WTC11 (cell line): ENCODE measurements around the gene TDRD3. TPM values are rescaled to one million over a fixed set of nuclear protein-coding genes. Genes with fewer than 3 reads are reported as not detected.

Source experiments
- ATAC-seq: fragments of 200-7000 bp; cut with Tn5 transposase; 2 replicates; pipeline ENCODE4 v1.10.0; 2021; ENCODE audit warnings: mild to moderate bottlenecking, moderate library complexity
- CTCF ChIA-PET: fragments of 300-600 bp; sonication (Branson Sonifier 250); formaldehyde crosslinking; loops from one replicate; lab custom pipeline; 2021; ENCODE audit warnings: antibody characterized with exemption; lab: Charles Lee
- POLR2A ChIA-PET: fragments of 350-600 bp; sonication (Branson Sonifier 250); formaldehyde crosslinking; loops from one replicate; lab custom pipeline; 2021; ENCODE audit warnings: antibody characterized with exemption; lab: Charles Lee
- DNase-seq: peaks from one replicate; pipeline ENCODE4 v3.0.0; 2021; ENCODE audit warnings: low spot score
- H3K27ac Mint-ChIP-seq: 2 replicates; pipeline ENCODE4 v1.8.0; 2021; ENCODE audit warnings: mixed read lengths
- H3K27me3 Mint-ChIP-seq: 2 replicates; pipeline ENCODE4 v1.8.0; 2021; ENCODE audit warnings: low read depth, mild to moderate bottlenecking, moderate library complexity, mixed read lengths
- H3K36me3 Mint-ChIP-seq: 2 replicates; pipeline ENCODE4 v1.8.0; 2021; ENCODE audit warnings: mixed read lengths
- H3K4me1 Mint-ChIP-seq: 2 replicates; pipeline ENCODE4 v1.8.0; 2022; ENCODE audit warnings: mixed read lengths
- H3K4me3 Mint-ChIP-seq: 2 replicates; pipeline ENCODE4 v1.8.0; 2021; ENCODE audit warnings: mild to moderate bottlenecking, moderate library complexity, mixed read lengths
- H3K9me3 Mint-ChIP-seq: 2 replicates; pipeline ENCODE4 v1.8.0; 2021; ENCODE audit warnings: mixed read lengths
- ATF2 ChIP-seq: sonication (generic); formaldehyde crosslinking; IDR thresholded peaks from 2 replicates; pipeline ENCODE4 v1.8.1; 2022; ENCODE audit warnings: low read depth, missing genetic modification reagents, borderline replicate concordance
- EMX1 ChIP-seq: fragments of 250-450 bp; sonication (Bioruptor Pico); IDR thresholded peaks from 2 replicates; pipeline ENCODE4 v1.8.0; 2021; ENCODE audit warnings: mild to moderate bottlenecking
- ESRRA ChIP-seq: sonication (generic); formaldehyde crosslinking; IDR thresholded peaks from 2 replicates; pipeline ENCODE4 v1.8.1; 2022; ENCODE audit warnings: mild to moderate bottlenecking, missing genetic modification reagents, borderline replicate concordance
- ETV6 ChIP-seq: sonication (generic); formaldehyde crosslinking; IDR thresholded peaks from 2 replicates; pipeline ENCODE4 v1.8.1; 2022; ENCODE audit warnings: mild to moderate bottlenecking, missing genetic modification reagents
- FOXJ3 ChIP-seq: sonication (generic); formaldehyde crosslinking; IDR thresholded peaks from 2 replicates; pipeline ENCODE4 v1.9.0; 2021; ENCODE audit warnings: missing genetic modification reagents, mild to moderate bottlenecking, borderline replicate concordance
- FOXK1 ChIP-seq: sonication (generic); formaldehyde crosslinking; IDR thresholded peaks from 2 replicates; pipeline ENCODE4 v1.8.0; 2022; ENCODE audit warnings: mild to moderate bottlenecking, moderate library complexity, missing genetic modification reagents
- GTF2I ChIP-seq: fragments of 250-450 bp; sonication (Bioruptor Pico); conservative IDR thresholded peaks from 2 replicates; pipeline ENCODE4 v1.4.0; 2021; ENCODE audit warnings: mild to moderate bottlenecking
- NR2C2 ChIP-seq: sonication (generic); formaldehyde crosslinking; IDR thresholded peaks from 2 replicates; pipeline ENCODE4 v1.8.0; 2022; ENCODE audit warnings: mild to moderate bottlenecking, missing genetic modification reagents
- OVOL2 ChIP-seq: fragments of 250-450 bp; sonication (Bioruptor Pico); IDR thresholded peaks from 2 replicates; pipeline ENCODE4 v1.9.0; 2021; ENCODE audit warnings: mild to moderate bottlenecking, borderline replicate concordance
- TCF7 ChIP-seq: sonication (generic); formaldehyde crosslinking; IDR thresholded peaks from 2 replicates; pipeline ENCODE4 v1.8.0; 2022; ENCODE audit warnings: mild to moderate bottlenecking, low read depth, missing genetic modification reagents, moderate library complexity
- USF1 ChIP-seq: sonication (generic); formaldehyde crosslinking; IDR thresholded peaks from 2 replicates; pipeline ENCODE4 v1.8.0; 2022; ENCODE audit warnings: mild to moderate bottlenecking, missing genetic modification reagents
- ZNF219 ChIP-seq: sonication (generic); formaldehyde crosslinking; IDR thresholded peaks from 2 replicates; pipeline ENCODE4 v1.8.0; 2023; ENCODE audit warnings: missing genetic modification reagents, mild to moderate bottlenecking, borderline replicate concordance
- ZNF263 ChIP-seq: sonication (generic); formaldehyde crosslinking; IDR thresholded peaks from 2 replicates; pipeline ENCODE4 v1.8.1; 2022; ENCODE audit warnings: low read depth, mild to moderate bottlenecking, moderate library complexity, missing genetic modification reagents
- ZNF416 ChIP-seq: fragments of 250-450 bp; sonication (Bioruptor Pico); IDR thresholded peaks from 2 replicates; pipeline ENCODE4 v1.9.0; 2021; ENCODE audit warnings: mild to moderate bottlenecking, inconsistent platforms
- ZNF425 ChIP-seq: fragments of 250-450 bp; sonication (Bioruptor Pico); conservative IDR thresholded peaks from 2 replicates; pipeline ENCODE4 v1.9.0; 2021; ENCODE audit warnings: mild to moderate bottlenecking
- total RNA-seq: library from RNA; stranded (reverse); gene quantifications from 3 replicates; pipeline ENCODE4 v1.2.3, GENCODE V29; 2021
- TF ChIP-seq, protein P1 (sequence below): sonication (generic); formaldehyde crosslinking; IDR thresholded peaks from 2 replicates; pipeline ENCODE4 v1.8.1; 2023; ENCODE audit warnings: mild to moderate bottlenecking, missing genetic modification reagents, borderline replicate concordance
- TF ChIP-seq, protein P2 (sequence below): fragments of 250-450 bp; sonication (Bioruptor Pico); IDR thresholded peaks from 2 replicates; pipeline ENCODE4 v1.8.0; 2021; ENCODE audit warnings: mild to moderate bottlenecking
- TF ChIP-seq, protein P3 (sequence below): sonication (generic); formaldehyde crosslinking; conservative IDR thresholded peaks from 2 replicates; pipeline ENCODE4 v1.8.1; 2022; ENCODE audit warnings: mild to moderate bottlenecking, missing genetic modification reagents

TDRD3 gene
- total RNA-seq, 1 experiment from 2014 or later = 19.5 TPM

DNA sequence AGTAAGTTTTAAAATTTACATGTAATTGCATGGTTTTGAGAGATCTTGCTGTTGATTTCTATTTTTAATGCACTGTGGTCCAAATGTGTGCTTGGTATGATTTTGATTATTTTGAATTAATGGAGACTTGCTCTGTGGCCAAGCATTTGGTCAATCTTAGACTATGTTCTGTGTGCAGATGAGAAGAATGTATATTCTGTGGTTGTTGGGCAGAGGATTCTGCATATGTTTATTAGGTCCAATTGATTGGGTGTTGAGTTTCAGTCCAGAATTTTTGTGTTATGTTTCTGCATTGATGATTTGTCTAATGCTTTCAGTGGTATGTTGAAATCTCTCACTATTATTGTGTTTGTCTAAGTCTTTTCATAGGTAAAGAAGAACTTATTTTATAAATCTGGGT lies 82.3 kb downstream of the TDRD3 start (continued):
- TF ChIP-seq, protein P1, sequence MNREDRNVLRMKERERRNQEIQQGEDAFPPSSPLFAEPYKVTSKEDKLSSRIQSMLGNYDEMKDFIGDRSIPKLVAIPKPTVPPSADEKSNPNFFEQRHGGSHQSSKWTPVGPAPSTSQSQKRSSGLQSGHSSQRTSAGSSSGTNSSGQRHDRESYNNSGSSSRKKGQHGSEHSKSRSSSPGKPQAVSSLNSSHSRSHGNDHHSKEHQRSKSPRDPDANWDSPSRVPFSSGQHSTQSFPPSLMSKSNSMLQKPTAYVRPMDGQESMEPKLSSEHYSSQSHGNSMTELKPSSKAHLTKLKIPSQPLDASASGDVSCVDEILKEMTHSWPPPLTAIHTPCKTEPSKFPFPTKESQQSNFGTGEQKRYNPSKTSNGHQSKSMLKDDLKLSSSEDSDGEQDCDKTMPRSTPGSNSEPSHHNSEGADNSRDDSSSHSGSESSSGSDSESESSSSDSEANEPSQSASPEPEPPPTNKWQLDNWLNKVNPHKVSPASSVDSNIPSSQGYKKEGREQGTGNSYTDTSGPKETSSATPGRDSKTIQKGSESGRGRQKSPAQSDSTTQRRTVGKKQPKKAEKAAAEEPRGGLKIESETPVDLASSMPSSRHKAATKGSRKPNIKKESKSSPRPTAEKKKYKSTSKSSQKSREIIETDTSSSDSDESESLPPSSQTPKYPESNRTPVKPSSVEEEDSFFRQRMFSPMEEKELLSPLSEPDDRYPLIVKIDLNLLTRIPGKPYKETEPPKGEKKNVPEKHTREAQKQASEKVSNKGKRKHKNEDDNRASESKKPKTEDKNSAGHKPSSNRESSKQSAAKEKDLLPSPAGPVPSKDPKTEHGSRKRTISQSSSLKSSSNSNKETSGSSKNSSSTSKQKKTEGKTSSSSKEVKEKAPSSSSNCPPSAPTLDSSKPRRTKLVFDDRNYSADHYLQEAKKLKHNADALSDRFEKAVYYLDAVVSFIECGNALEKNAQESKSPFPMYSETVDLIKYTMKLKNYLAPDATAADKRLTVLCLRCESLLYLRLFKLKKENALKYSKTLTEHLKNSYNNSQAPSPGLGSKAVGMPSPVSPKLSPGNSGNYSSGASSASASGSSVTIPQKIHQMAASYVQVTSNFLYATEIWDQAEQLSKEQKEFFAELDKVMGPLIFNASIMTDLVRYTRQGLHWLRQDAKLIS = no peak
- TF ChIP-seq ZNF263 (CRISPR knock-in tag) (no peak), ATF2 (CRISPR knock-in tag) (no peak), USF1 (CRISPR knock-in tag) (no peak), ETV6 (CRISPR knock-in tag) (no peak), ESRRA (CRISPR knock-in tag) (no peak), ZNF425 (CRISPR knock-in tag) (no peak), GTF2I (CRISPR knock-in tag) (no peak), EMX1 (no peak)
- TF ChIP-seq, protein P2, sequence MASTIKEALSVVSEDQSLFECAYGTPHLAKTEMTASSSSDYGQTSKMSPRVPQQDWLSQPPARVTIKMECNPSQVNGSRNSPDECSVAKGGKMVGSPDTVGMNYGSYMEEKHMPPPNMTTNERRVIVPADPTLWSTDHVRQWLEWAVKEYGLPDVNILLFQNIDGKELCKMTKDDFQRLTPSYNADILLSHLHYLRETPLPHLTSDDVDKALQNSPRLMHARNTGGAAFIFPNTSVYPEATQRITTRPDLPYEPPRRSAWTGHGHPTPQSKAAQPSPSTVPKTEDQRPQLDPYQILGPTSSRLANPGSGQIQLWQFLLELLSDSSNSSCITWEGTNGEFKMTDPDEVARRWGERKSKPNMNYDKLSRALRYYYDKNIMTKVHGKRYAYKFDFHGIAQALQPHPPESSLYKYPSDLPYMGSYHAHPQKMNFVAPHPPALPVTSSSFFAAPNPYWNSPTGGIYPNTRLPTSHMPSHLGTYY = no peak

GRCh38 chr13:60482012-60482411 lies 85.0 kb downstream of the TDRD3 start:
- Mint-ChIP-seq H3K27ac (no peak overlapping the region), H3K36me3 (peaks cover 49% of the 10 kb centered on the region), H3K4me1 (no peaks in the 10 kb centered on the region), H3K27me3 (no peaks in the 10 kb centered on the region), H3K9me3 (peaks cover 44% of the 10 kb centered on the region), H3K4me3 (no peak overlapping the region)
- ATAC-seq (no peak), DNase-seq (no peak)
- TF ChIP-seq, protein P3, sequence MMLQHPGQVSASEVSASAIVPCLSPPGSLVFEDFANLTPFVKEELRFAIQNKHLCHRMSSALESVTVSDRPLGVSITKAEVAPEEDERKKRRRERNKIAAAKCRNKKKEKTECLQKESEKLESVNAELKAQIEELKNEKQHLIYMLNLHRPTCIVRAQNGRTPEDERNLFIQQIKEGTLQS (CRISPR knock-in tag) = no peak
- TF ChIP-seq ETV6 (CRISPR knock-in tag) (no peak), FOXJ3 (CRISPR knock-in tag) (no peak), OVOL2 (CRISPR knock-in tag) (no peak), ZNF219 (CRISPR knock-in tag) (no peak), FOXK1 (CRISPR knock-in tag) (no peak), NR2C2 (CRISPR knock-in tag) (no peak), TCF7 (no peak), ZNF416 (CRISPR knock-in tag) (no peak)
- ChIA-PET POLR2A (interaction anchor here (0.7 kb wide), 1 partner anchor 374 kb away, joined by 3 read pairs; no protein-coding TSS in a partner anchor), CTCF (interaction anchor here (1.3 to 1.5 kb wide), 2 partner anchors 9 to 136 kb away, joined by 6 to 7 read pairs; no protein-coding TSS in a partner anchor)
